ENCODE measurements around the gene EPAS1.

Gene EPAS1

GRCh38 chr2:46290078-46290477 is 7.1 kb upstream of the EPAS1 start:
- H3K4me3 ChIP-seq (ENCODE audit: low read length in 2 of 2), result no peak overlapping the region
- no peak overlapping the region for H3K9ac ChIP-seq (ENCODE audit: low read length in 2 of 2)
- H3K4me1 ChIP-seq (ENCODE audit: control insufficient read depth, insufficient read depth, low read length), result no peaks in the 10 kb centered on the region
- no peaks in the 10 kb centered on the region for H3K36me3 ChIP-seq (ENCODE audit: control insufficient read depth in 2 of 2, insufficient read depth in 2 of 2, low read length in 2 of 2)
- H3K27me3 ChIP-seq (ENCODE audit: control insufficient read depth in 1 of 2, insufficient read depth in 2 of 2, low read length in 2 of 2), result no peaks in the 10 kb centered on the region
- no peaks in the 10 kb centered on the region for H3K9me3 ChIP-seq (ENCODE audit: control insufficient read depth in 2 of 2, low read length in 2 of 2)
- no peak overlapping the region for H3K27ac ChIP-seq (ENCODE audit: low read length)

- Histone ChIP-seq H3K27ac (ENCODE audit: low read length) (no peak overlapping the region), H3K36me3 (ENCODE audit: control insufficient read depth in 2 of 2, insufficient read depth in 2 of 2, low read length in 2 of 2) (no peaks in the 10 kb centered on the region), H3K4me3 (ENCODE audit: low read length in 2 of 2) (no peak overlapping the region), H3K27me3 (ENCODE audit: control insufficient read depth in 1 of 2, insufficient read depth in 2 of 2, low read length in 2 of 2) (peaks cover 2 to 11% of the 10 kb centered on the region in 2 donors), H3K4me1 (ENCODE audit: control insufficient read depth, insufficient read depth, low read length) (peaks cover 16% of the 10 kb centered on the region), H3K9me3 (ENCODE audit: control insufficient read depth in 2 of 2, low read length in 2 of 2) (no peaks in the 10 kb centered on the region), H3K9ac (ENCODE audit: low read length in 2 of 2) (no peak overlapping the region)
These were observed 3.7 kb upstream of the EPAS1 start for GRCh38 chr2:46293466-46293865.

GRCh38 chr2:46294176-46294836 is 2.9 kb upstream of the EPAS1 start:
- no peak overlapping the region for H3K27ac ChIP-seq (ENCODE audit: low read length)
- H3K36me3 ChIP-seq (ENCODE audit: control insufficient read depth in 2 of 2, insufficient read depth in 2 of 2, low read length in 2 of 2), result no peaks in the 10 kb centered on the region
- peaks cover 25% of the 10 kb centered on the region for H3K4me1 ChIP-seq (ENCODE audit: control insufficient read depth, insufficient read depth, low read length)
- no peaks in the 10 kb centered on the region for H3K9me3 ChIP-seq (ENCODE audit: control insufficient read depth in 2 of 2, low read length in 2 of 2)
- peaks cover 6 to 20% of the 10 kb centered on the region in 2 donors for H3K27me3 ChIP-seq (ENCODE audit: control insufficient read depth in 1 of 2, insufficient read depth in 2 of 2, low read length in 2 of 2)
- H3K4me3 ChIP-seq (ENCODE audit: low read length in 2 of 2), result no peak overlapping the region
- no peak overlapping the region for H3K9ac ChIP-seq (ENCODE audit: low read length in 2 of 2)

- Histone ChIP-seq H3K27me3 (ENCODE audit: control insufficient read depth in 1 of 2, insufficient read depth in 2 of 2, low read length in 2 of 2) (peaks cover 14 to 38% of the 10 kb centered on the region in 2 donors), H3K9ac (ENCODE audit: low read length in 2 of 2) (peak overlapping the region; percentile 58 to 73)
These were observed 879 bp upstream of the EPAS1 start for GRCh38 chr2:46296216-46296839.

GRCh38 chr2:46297546-46298271 is 502 bp downstream of the EPAS1 start:
- H3K4me3 ChIP-seq (ENCODE audit: low read length in 2 of 2), result peak overlapping the region; percentile 53 to 82
- peaks cover 35% of the 10 kb centered on the region for H3K4me1 ChIP-seq (ENCODE audit: control insufficient read depth, insufficient read depth, low read length)
- H3K36me3 ChIP-seq (ENCODE audit: control insufficient read depth in 2 of 2, insufficient read depth in 2 of 2, low read length in 2 of 2), result no peaks in the 10 kb centered on the region
- H3K27me3 ChIP-seq (ENCODE audit: control insufficient read depth in 1 of 2, insufficient read depth in 2 of 2, low read length in 2 of 2), result peaks cover 14 to 46% of the 10 kb centered on the region in 2 donors
- H3K9ac ChIP-seq (ENCODE audit: low read length in 2 of 2), result peak overlapping the region; percentile 62 to 76
- H3K9me3 ChIP-seq (ENCODE audit: control insufficient read depth in 2 of 2, low read length in 2 of 2), result no peaks in the 10 kb centered on the region
- peak overlapping the region; percentile 46 for H3K27ac ChIP-seq (ENCODE audit: low read length)

More at GRCh38 chr2:46296216-46296839, 879 bp upstream of the EPAS1 start:
- peak overlapping the region; percentile 82 for H3K4me3 ChIP-seq (ENCODE audit: low read length in 2 of 2)
- H3K36me3 ChIP-seq (ENCODE audit: control insufficient read depth in 2 of 2, insufficient read depth in 2 of 2, low read length in 2 of 2), result no peaks in the 10 kb centered on the region
- peaks cover 35% of the 10 kb centered on the region for H3K4me1 ChIP-seq (ENCODE audit: control insufficient read depth, insufficient read depth, low read length)
- peak overlapping the region; percentile 66 for H3K27ac ChIP-seq (ENCODE audit: low read length)
- no peaks in the 10 kb centered on the region for H3K9me3 ChIP-seq (ENCODE audit: control insufficient read depth in 2 of 2, low read length in 2 of 2)

- Histone ChIP-seq H3K9me3 (ENCODE audit: control insufficient read depth in 2 of 2, low read length in 2 of 2) (no peaks in the 10 kb centered on the region), H3K4me3 (ENCODE audit: low read length in 2 of 2) (peak overlapping the region; percentile 53 to 82), H3K27ac (ENCODE audit: low read length) (peak overlapping the region; percentile 46), H3K36me3 (ENCODE audit: control insufficient read depth in 2 of 2, insufficient read depth in 2 of 2, low read length in 2 of 2) (no peaks in the 10 kb centered on the region), H3K27me3 (ENCODE audit: control insufficient read depth in 1 of 2, insufficient read depth in 2 of 2, low read length in 2 of 2) (peaks cover 14 to 46% of the 10 kb centered on the region in 2 donors), H3K9ac (ENCODE audit: low read length in 2 of 2) (peak overlapping the region; percentile 62 to 76), H3K4me1 (ENCODE audit: control insufficient read depth, insufficient read depth, low read length) (peaks cover 35% of the 10 kb centered on the region)
These were observed 990 bp downstream of the EPAS1 start for GRCh38 chr2:46298272-46298521.

DNA sequence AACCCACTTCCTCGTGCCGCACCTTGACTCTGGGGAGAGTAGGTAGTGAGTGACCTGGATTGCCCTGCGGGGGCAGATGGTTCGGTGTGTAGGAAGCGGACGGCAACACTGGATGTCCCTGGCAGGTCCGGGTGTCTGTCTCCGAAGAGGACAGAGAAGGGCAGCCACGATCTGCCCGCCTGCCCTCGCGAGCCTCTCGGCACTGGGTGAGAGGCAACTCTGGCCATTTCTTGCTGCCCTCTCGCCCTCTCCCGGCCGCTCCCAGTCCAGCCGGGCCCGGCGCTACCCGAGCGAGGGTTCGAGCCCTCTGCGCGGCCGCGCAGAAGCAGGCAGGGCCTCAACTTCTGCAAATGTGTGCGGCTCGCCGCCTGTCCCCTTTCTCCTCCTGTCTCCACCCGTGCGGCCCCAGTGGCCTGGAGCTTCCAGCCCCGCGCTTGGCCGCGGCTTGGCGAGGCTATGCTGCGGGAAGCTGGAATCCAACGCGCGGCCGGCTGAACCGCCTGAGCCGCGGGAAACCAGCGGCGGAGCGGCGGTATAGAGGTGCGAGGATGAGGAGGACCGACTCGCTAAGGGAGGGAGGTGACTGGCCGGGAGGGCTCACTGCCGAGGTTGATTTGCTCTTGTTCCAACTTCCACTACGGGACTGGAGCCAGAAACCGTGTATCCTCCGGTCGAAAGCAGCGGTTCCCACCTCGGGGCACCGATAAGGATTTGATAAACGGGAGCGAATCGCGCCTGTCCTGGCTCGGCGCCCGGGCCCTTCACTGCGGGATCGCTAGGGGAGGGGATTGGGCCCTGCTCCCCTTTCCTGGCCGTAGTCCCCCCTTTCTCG is 1.5 kb downstream of the EPAS1 start:
- peaks cover 35% of the 10 kb centered on the region for H3K4me1 ChIP-seq (ENCODE audit: control insufficient read depth, insufficient read depth, low read length)
- H3K9me3 ChIP-seq (ENCODE audit: control insufficient read depth in 2 of 2, low read length in 2 of 2), result no peaks in the 10 kb centered on the region
- peaks cover 14 to 46% of the 10 kb centered on the region in 2 donors for H3K27me3 ChIP-seq (ENCODE audit: control insufficient read depth in 1 of 2, insufficient read depth in 2 of 2, low read length in 2 of 2)
- H3K36me3 ChIP-seq (ENCODE audit: control insufficient read depth in 2 of 2, insufficient read depth in 2 of 2, low read length in 2 of 2), result no peaks in the 10 kb centered on the region
- peak overlapping the region; percentile 46 for H3K27ac ChIP-seq (ENCODE audit: low read length)
- peak overlapping the region; percentile 53 to 82 for H3K4me3 ChIP-seq (ENCODE audit: low read length in 2 of 2)
- H3K9ac ChIP-seq (ENCODE audit: low read length in 2 of 2), result peak overlapping the region; percentile 62 to 76

GRCh38 chr2:46299365-46300263 is 2.4 kb downstream of the EPAS1 start:
- peaks cover 14 to 46% of the 10 kb centered on the region in 2 donors for H3K27me3 ChIP-seq (ENCODE audit: control insufficient read depth in 1 of 2, insufficient read depth in 2 of 2, low read length in 2 of 2)
- H3K9ac ChIP-seq (ENCODE audit: low read length in 2 of 2), result peak overlapping the region; percentile 62 to 76
- peaks cover 35% of the 10 kb centered on the region for H3K4me1 ChIP-seq (ENCODE audit: control insufficient read depth, insufficient read depth, low read length)
- no peaks in the 10 kb centered on the region for H3K9me3 ChIP-seq (ENCODE audit: control insufficient read depth in 2 of 2, low read length in 2 of 2)
- H3K36me3 ChIP-seq (ENCODE audit: control insufficient read depth in 2 of 2, insufficient read depth in 2 of 2, low read length in 2 of 2), result no peaks in the 10 kb centered on the region
- H3K27ac ChIP-seq (ENCODE audit: low read length), result peak overlapping the region; percentile 46
- H3K4me3 ChIP-seq (ENCODE audit: low read length in 2 of 2), result peak overlapping the region; percentile 53 to 82

- Histone ChIP-seq H3K27me3 (ENCODE audit: control insufficient read depth in 1 of 2, insufficient read depth in 2 of 2, low read length in 2 of 2) (peaks cover 14 to 46% of the 10 kb centered on the region in 2 donors), H3K36me3 (ENCODE audit: control insufficient read depth in 2 of 2, insufficient read depth in 2 of 2, low read length in 2 of 2) (no peaks in the 10 kb centered on the region), H3K9ac (ENCODE audit: low read length in 2 of 2) (peak overlapping the region in 1 of 2 donors; percentile 0), H3K9me3 (ENCODE audit: control insufficient read depth in 2 of 2, low read length in 2 of 2) (no peaks in the 10 kb centered on the region), H3K4me3 (ENCODE audit: low read length in 2 of 2) (peak overlapping the region in 1 of 2 donors; percentile 82), H3K27ac (ENCODE audit: low read length) (no peak overlapping the region), H3K4me1 (ENCODE audit: control insufficient read depth, insufficient read depth, low read length) (peaks cover 35% of the 10 kb centered on the region)
These were observed 3.2 kb downstream of the EPAS1 start for GRCh38 chr2:46300406-46300832.

Data from stomach smooth muscle (tissue), 2 donors.